ENCODE data around the gene C16orf86. TPM values are rescaled to one million over a fixed set of nuclear protein-coding genes. Genes with fewer than 3 reads are reported as not detected.

The C16orf86 gene
- total and polyA plus RNA-seq, 2 of the 8 experiments (the other 6 are each of a cell fraction or from before 2014, with no cell fraction given) = 1.4 to 2.3 TPM

- Histone ChIP-seq H3K18ac (ENCODE audit: extremely low read depth, low read length) (no peak overlapping the region), H2AFZ (ENCODE audit: low read length) (no peak overlapping the region), H3K56ac (replicated peaks; ENCODE audit: insufficient read length, low read depth, low read length) (no peak overlapping the region), H2BK120ac (replicated peaks; ENCODE audit: low read depth, low read length) (no peak overlapping the region), H3K79me1 (ENCODE audit: low read depth, low read length) (no peaks in the 10 kb centered on the region), H4K5ac (ENCODE audit: insufficient read length, low read depth, low read length) (no peak overlapping the region), H3K4me3 (ENCODE audit: extremely low read depth in 1 of 4, insufficient read depth in 2 of 4, low read depth in 3 of 4, low read length in 4 of 4) (no peak overlapping the region), H2AK5ac (ENCODE audit: low read depth, low read length) (no peak overlapping the region), H3K4ac (replicated peaks; ENCODE audit: insufficient read length, low read depth, low read length) (no peak overlapping the region), H4K8ac (ENCODE audit: extremely low read depth, insufficient read depth, low read length) (no peak overlapping the region), H4K20me1 (replicated peaks in 1 of 2; ENCODE audit: control insufficient read depth in 1 of 2, insufficient read depth in 2 of 2, low read length in 2 of 2) (peaks cover 5 to 8% of the 10 kb centered on the region in 2 experiments), H3K36me3 (ENCODE audit: control insufficient read depth in 2 of 4, insufficient read depth in 4 of 4, low read length in 3 of 4) (no peaks in the 10 kb centered on the region), H3K4me2 (ENCODE audit: insufficient read depth in 1 of 2, low read depth in 2 of 2, low read length in 2 of 2) (no peak overlapping the region), H2BK15ac (ENCODE audit: low read length) (no peak overlapping the region), H3K23me2 (ENCODE audit: low read depth, low read length) (peaks cover 23% of the 10 kb centered on the region), H2BK5ac (ENCODE audit: low read depth, low read length) (no peak overlapping the region), H3K79me2 (ENCODE audit: control insufficient read depth in 1 of 2, insufficient read depth in 2 of 2, low read length in 2 of 2) (no peaks in the 10 kb centered on the region), H3K23ac (ENCODE audit: insufficient read length) (no peak overlapping the region), H3K9me3 (ENCODE audit: insufficient read depth in 2 of 2, low read depth in 1 of 2, low read length in 1 of 2) (no peaks in the 10 kb centered on the region), H4K91ac (replicated peaks; ENCODE audit: insufficient read length, low read length) (no peak overlapping the region), H3K27ac (ENCODE audit: low read depth, low read length) (no peak overlapping the region), H3K9ac (replicated peaks in 1 of 4; ENCODE audit: extremely low read depth in 1 of 4, low read depth in 3 of 4, low read length in 3 of 4) (no peak overlapping the region), H3K27me3 (replicated peaks in 1 of 4; ENCODE audit: control insufficient read depth in 3 of 4, extremely low read depth in 1 of 4, insufficient read depth in 3 of 4, low read length in 3 of 4) (peaks cover 0 to 3% (median 0%) of the 10 kb centered on the region in 4 experiments; a peak in 2 of 7 replicates), H2BK20ac (ENCODE audit: low read length) (no peak overlapping the region), H3K4me1 (replicated peaks in 1 of 4; ENCODE audit: control insufficient read depth in 3 of 4, insufficient read depth in 4 of 4, low read length in 3 of 4) (peaks cover 0 to 29% (median 20%) of the 10 kb centered on the region in 4 experiments; a peak in 5 of 7 replicates), H3K14ac (ENCODE audit: insufficient read length) (no peak overlapping the region), H2BK12ac (ENCODE audit: low read depth, low read length) (no peak overlapping the region)
- WGBS, 2 experiments (ENCODE audit: extremely low coverage in 1 of 2, insufficient coverage in 1 of 2, insufficient read length in 1 of 2, insufficient replicate concordance in 2 of 2, low coverage in 1 of 2, low lambda C conversion rate in 2 of 2, missing lambda C conversion rate in 1 of 2) = 90% methylated on average over 7 of the region's 7 CpGs; no CpG with 5 or more reads in 1 of the 2 experiments
- no peak for FAIRE-seq
- ChIA-PET POLR2A (ENCODE audit: partially characterized antibody) (no interaction called here), CTCF (ENCODE audit: partially characterized antibody) (interaction anchor here (0.7 to 13.7 kb wide), 15 partner anchors 10 to 277 kb away, joined by 3 to 202 read pairs (median 6); partner anchors contain the start of genes CARMIL2, CTCF and RIPOR1)
- DNase-seq (ENCODE audit: low read depth in 1 of 2, low spot score in 2 of 2) = no peak
- TF ChIP-seq USF2 (IDR thresholded peaks at IDR 0.05; ENCODE audit: low read length) (no peak), TAF7 (optimal IDR thresholded peaks at IDR 0.05; ENCODE audit: borderline replicate concordance, low read depth, low read length) (no peak), BRCA1 (IDR thresholded peaks at IDR 0.05; ENCODE audit: low read depth, low read length) (no peak), ATF3 (IDR thresholded peaks at IDR 0.05; ENCODE audit: insufficient read depth, low read depth, low read length) (no peak), EGR1 (IDR thresholded peaks at IDR 0.05; ENCODE audit: borderline replicate concordance, low read depth, low read length) (no peak), KDM4A (IDR thresholded peaks at IDR 0.05; ENCODE audit: low read depth, low read length, severe bottlenecking) (no peak), SP4 (IDR thresholded peaks at IDR 0.05; ENCODE audit: low read length) (no peak), SP2 (IDR thresholded peaks at IDR 0.05; ENCODE audit: low read length) (no peak), EZH2 (IDR thresholded peaks at IDR 0.05; ENCODE audit: low read depth, low read length, severe bottlenecking) (no peak), POLR2A (IDR thresholded peaks at IDR 0.05; ENCODE audit: control extremely low read depth in 1 of 2, low read depth in 2 of 2, low read length in 2 of 2) (no peak), CREB1 (IDR thresholded peaks at IDR 0.05) (no peak), NRF1 (IDR thresholded peaks at IDR 0.05; ENCODE audit: low read depth, low read length) (no peak)
Measured at GRCh38 chr16:67664871-67665270, 1.7 kb upstream of the C16orf86 start.

Measured in H1 (cell line).